HEK293 (cell line): ENCODE results near the gene RSPO1.

Experiments
- CTCF ChIA-PET: fragments of 350-600 bp; formaldehyde crosslinking; extraction: SDS; loops from one replicate; lab custom pipeline; 2021; ENCODE audit warnings: antibody characterized with exemption; lab: Yijun Ruan, JAX
- POLR2A ChIA-PET: fragments of 300-600 bp; formaldehyde crosslinking; extraction: SDS; loops from one replicate; lab custom pipeline; 2020; ENCODE audit warnings: antibody characterized with exemption, inconsistent platforms; lab: Yijun Ruan, JAX
- H3K27ac ChIP-seq: fragments of 200-500 bp; sonication (Bioruptor generic); 2 replicates; pipeline ENCODE4 v1.5.1; 2014; ENCODE audit warnings: low read depth, low read length, control low read depth, inconsistent platforms; ENCODE audit errors: extremely low read depth
- H3K36me3 ChIP-seq, 2 experiments: fragments of 200-500 bp in 1 of 2; sonication (Bioruptor generic) in 1 of 2; 1 replicate in 1 of 2; 2 replicates in 1 of 2; pipeline ENCODE4 v1.5.1; 2014 to 2017; ENCODE audit warnings: inconsistent platforms in 2 of 2, low read length in 2 of 2; ENCODE audit not compliant: control insufficient read depth in 2 of 2, insufficient read depth in 1 of 2
- H3K4me1 ChIP-seq: fragments of 200-500 bp; sonication (Bioruptor generic); 2 replicates; pipeline ENCODE4 v1.5.1; 2014; ENCODE audit warnings: mild to moderate bottlenecking, low read length, inconsistent platforms; ENCODE audit not compliant: control insufficient read depth, insufficient read depth
- H3K4me3 ChIP-seq: 2 replicates; pipeline ENCODE4 v1.5.1; 2011; ENCODE audit warnings: low read depth, mild to moderate bottlenecking, control low read depth, low read length, moderate library complexity
- H3K9me3 ChIP-seq: fragments of 200-500 bp; sonication (Bioruptor generic); 2 replicates; pipeline ENCODE4 v1.5.1; 2014; ENCODE audit warnings: low read depth, low read length, inconsistent platforms; ENCODE audit not compliant: control insufficient read depth, insufficient read depth
- GLI4 ChIP-seq: fragments of 450-650 bp; formaldehyde crosslinking; IDR thresholded peaks from 2 replicates; pipeline ENCODE4 v1.5.1; 2016; ENCODE audit warnings: missing biosample characterization, missing genetic modification characterization
- MEIS1 ChIP-seq: sonication (generic); formaldehyde crosslinking; IDR thresholded peaks from 2 replicates; pipeline ENCODE4 v1.8.1; 2022; ENCODE audit warnings: missing genetic modification reagents, mild to moderate bottlenecking, borderline replicate concordance
- MZF1 ChIP-seq: fragments of 450-650 bp; formaldehyde crosslinking; IDR thresholded peaks from 2 replicates; pipeline ENCODE4 v1.5.1; 2017; ENCODE audit warnings: missing biosample characterization, missing genetic modification characterization, borderline replicate concordance
- SCRT1 ChIP-seq: fragments of 450-650 bp; formaldehyde crosslinking; IDR thresholded peaks from 2 replicates; pipeline ENCODE4 v1.5.1; 2016; ENCODE audit warnings: missing biosample characterization, missing genetic modification characterization, borderline replicate concordance
- SP2 ChIP-seq: fragments of 450-650 bp; formaldehyde crosslinking; IDR thresholded peaks from 2 replicates; pipeline ENCODE4 v1.5.1; 2016; ENCODE audit warnings: missing biosample characterization, missing genetic modification characterization
- SP3 ChIP-seq: fragments of 450-650 bp; formaldehyde crosslinking; IDR thresholded peaks from 2 replicates; pipeline ENCODE4 v1.5.1; 2016; ENCODE audit warnings: missing biosample characterization, missing genetic modification characterization
- TCF7L2 ChIP-seq: IDR thresholded peaks from 2 replicates; pipeline ENCODE4 v1.6.1; 2011; ENCODE audit warnings: low read depth, mild to moderate bottlenecking, inconsistent platforms, low read length, moderate library complexity, borderline replicate concordance
- YY2 ChIP-seq: fragments of 450-650 bp; formaldehyde crosslinking; IDR thresholded peaks from 2 replicates; pipeline ENCODE4 v1.5.1; 2016; ENCODE audit warnings: missing biosample characterization, missing genetic modification characterization
- ZBTB49 ChIP-seq: fragments of 450-650 bp; formaldehyde crosslinking; IDR thresholded peaks from 2 replicates; pipeline ENCODE4 v1.5.1; 2016; ENCODE audit warnings: missing biosample characterization, missing genetic modification characterization, low read depth
- ZBTB7A ChIP-seq: fragments of 450-650 bp; formaldehyde crosslinking; IDR thresholded peaks from 2 replicates; pipeline ENCODE4 v1.5.1; 2016; ENCODE audit warnings: low read depth, missing biosample characterization, missing genetic modification characterization
- ZEB2 ChIP-seq: fragments of 450-650 bp; formaldehyde crosslinking; IDR thresholded peaks from 2 replicates; pipeline ENCODE4 v1.5.1; 2016; ENCODE audit warnings: missing biosample characterization, missing genetic modification characterization
- ZIC2 ChIP-seq: fragments of 450-650 bp; formaldehyde crosslinking; IDR thresholded peaks from 2 replicates; pipeline ENCODE4 v1.5.1; 2016; ENCODE audit warnings: missing biosample characterization, missing genetic modification characterization
- ZNF175 ChIP-seq: fragments of 450-650 bp; formaldehyde crosslinking; IDR thresholded peaks from 2 replicates; pipeline ENCODE4 v1.5.1; 2016; ENCODE audit warnings: missing biosample characterization, missing genetic modification characterization
- ZNF19 ChIP-seq: fragments of 450-650 bp; formaldehyde crosslinking; IDR thresholded peaks from 2 replicates; pipeline ENCODE4; 2016; ENCODE audit warnings: missing biosample characterization, missing genetic modification characterization, low read depth
- ZNF202 ChIP-seq: fragments of 450-650 bp; formaldehyde crosslinking; IDR thresholded peaks from 2 replicates; pipeline ENCODE4 v1.5.1; 2016; ENCODE audit warnings: missing biosample characterization, missing genetic modification characterization, borderline replicate concordance
- ZNF23 ChIP-seq: fragments of 450-650 bp; formaldehyde crosslinking; IDR thresholded peaks from 2 replicates; pipeline ENCODE4 v1.5.1; 2016; ENCODE audit warnings: missing biosample characterization, missing genetic modification characterization, borderline replicate concordance
- ZNF280D ChIP-seq: fragments of 450-650 bp; formaldehyde crosslinking; IDR thresholded peaks from 2 replicates; pipeline ENCODE4 v1.5.1; 2016; ENCODE audit warnings: missing biosample characterization, missing genetic modification characterization
- ZNF292 ChIP-seq: fragments of 450-650 bp; formaldehyde crosslinking; IDR thresholded peaks from 2 replicates; pipeline ENCODE4 v1.5.1; 2016; ENCODE audit warnings: low read depth, missing biosample characterization, missing genetic modification characterization, borderline replicate concordance
- ZNF350 ChIP-seq: fragments of 450-650 bp; formaldehyde crosslinking; IDR thresholded peaks from 2 replicates; pipeline ENCODE4 v1.5.0; 2017; ENCODE audit warnings: missing biosample characterization, mild to moderate bottlenecking, missing genetic modification characterization
- ZNF366 ChIP-seq: fragments of 450-650 bp; formaldehyde crosslinking; conservative IDR thresholded peaks from 2 replicates; pipeline ENCODE4 v1.5.1; 2016; ENCODE audit warnings: missing biosample characterization, missing genetic modification characterization
- ZNF433 ChIP-seq: fragments of 450-650 bp; formaldehyde crosslinking; IDR thresholded peaks from 2 replicates; pipeline ENCODE4 v1.5.1; 2016; ENCODE audit warnings: missing biosample characterization, missing genetic modification characterization, low read depth
- ZNF624 ChIP-seq: fragments of 450-650 bp; formaldehyde crosslinking; IDR thresholded peaks from 2 replicates; pipeline ENCODE4 v1.5.1; 2017; ENCODE audit warnings: missing biosample characterization, missing genetic modification characterization
- ZNF670 ChIP-seq: fragments of 450-650 bp; formaldehyde crosslinking; IDR thresholded peaks from 2 replicates; pipeline ENCODE4 v1.5.1; 2016; ENCODE audit warnings: missing biosample characterization, missing genetic modification characterization, low read depth
- TF ChIP-seq, protein P1 (sequence below): fragments of 450-650 bp; formaldehyde crosslinking; IDR thresholded peaks from 2 replicates; pipeline ENCODE4 v1.5.1; 2017; ENCODE audit warnings: missing biosample characterization, missing genetic modification characterization

The RSPO1 gene

DNA sequence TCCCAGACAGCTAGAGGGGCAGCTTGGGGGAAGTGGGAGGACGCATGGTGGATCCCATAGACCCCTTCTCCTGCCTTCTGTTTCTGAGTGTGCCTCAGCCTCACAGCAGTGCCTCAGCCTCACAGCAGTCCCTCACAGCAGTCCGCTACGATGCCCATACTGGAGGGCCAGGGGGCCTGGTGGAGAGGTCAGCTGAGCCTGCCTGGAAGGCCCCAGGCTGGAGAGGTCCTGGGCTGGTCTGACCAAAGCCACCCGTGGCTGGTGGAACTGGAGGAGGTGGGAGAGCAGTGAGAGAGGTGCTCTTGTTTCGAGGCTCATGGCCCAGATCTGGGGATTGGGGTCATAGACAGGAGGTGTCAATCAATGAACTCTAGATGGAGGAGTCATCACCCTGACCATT, 16.0 kb upstream of the RSPO1 start:
- Histone ChIP-seq H3K27ac (no peak overlapping the region), H3K9me3 (no peaks in the 10 kb centered on the region), H3K36me3 (no peaks in the 10 kb centered on the region), H3K4me1 (no peaks in the 10 kb centered on the region), H3K4me3 (no peak overlapping the region)
- ChIA-PET POLR2A (no interaction called here), CTCF (interaction anchor here (0.5 to 1.6 kb wide), 3 partner anchors 12 to 171 kb away, joined by 3 to 5 read pairs (median 5); no protein-coding TSS in a partner anchor)
- no peak for TF ChIP-seq ZBTB49 (tag by site-specific recombination)
- peak; percentile 75 for TF ChIP-seq ZIC2 (tag by site-specific recombination)

DNA sequence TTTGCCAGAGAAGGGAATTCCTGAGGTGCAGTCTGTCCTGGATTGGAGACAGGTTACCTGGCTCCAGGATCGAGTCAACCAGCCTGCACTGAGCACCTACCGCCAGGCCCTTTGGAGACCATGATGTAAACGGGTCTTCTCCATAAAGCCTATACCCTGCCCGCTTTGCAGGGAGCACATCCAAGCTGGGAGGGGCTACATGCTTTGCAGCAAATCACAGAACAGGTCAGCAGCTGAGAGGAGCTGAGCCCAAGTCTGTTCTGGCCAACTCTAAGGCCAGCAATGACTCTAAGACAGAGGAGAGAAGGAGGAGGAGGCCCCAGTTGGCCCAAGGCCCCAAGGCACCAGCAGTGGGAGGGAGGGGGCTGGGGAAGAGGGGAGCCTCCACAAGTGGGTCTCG, 15.5 kb upstream of the RSPO1 start:
- Histone ChIP-seq H3K9me3 (no peaks in the 10 kb centered on the region), H3K27ac (no peak overlapping the region), H3K36me3 (no peaks in the 10 kb centered on the region), H3K4me3 (no peak overlapping the region), H3K4me1 (no peaks in the 10 kb centered on the region)
- no peak for TF ChIP-seq ZNF23 (tag by site-specific recombination)
- no peak for TF ChIP-seq ZNF202 (tag by site-specific recombination)
- TF ChIP-seq ZEB2, result no peak
- TF ChIP-seq YY2 (tag by site-specific recombination), result no peak
- TF ChIP-seq ZNF350 (tag by site-specific recombination), result no peak
- TF ChIP-seq ZNF433 (tag by site-specific recombination), result no peak
- TF ChIP-seq, protein P1, sequence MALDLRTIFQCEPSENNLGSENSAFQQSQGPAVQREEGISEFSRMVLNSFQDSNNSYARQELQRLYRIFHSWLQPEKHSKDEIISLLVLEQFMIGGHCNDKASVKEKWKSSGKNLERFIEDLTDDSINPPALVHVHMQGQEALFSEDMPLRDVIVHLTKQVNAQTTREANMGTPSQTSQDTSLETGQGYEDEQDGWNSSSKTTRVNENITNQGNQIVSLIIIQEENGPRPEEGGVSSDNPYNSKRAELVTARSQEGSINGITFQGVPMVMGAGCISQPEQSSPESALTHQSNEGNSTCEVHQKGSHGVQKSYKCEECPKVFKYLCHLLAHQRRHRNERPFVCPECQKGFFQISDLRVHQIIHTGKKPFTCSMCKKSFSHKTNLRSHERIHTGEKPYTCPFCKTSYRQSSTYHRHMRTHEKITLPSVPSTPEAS (tag by site-specific recombination), result no peak
- TF ChIP-seq SP2 (tag by site-specific recombination), result no peak
- TF ChIP-seq ZNF670 (tag by site-specific recombination), result no peak
- TF ChIP-seq MEIS1 (CRISPR knock-in tag), result no peak
- no peak for TF ChIP-seq TCF7L2
- no peak for TF ChIP-seq ZNF292 (tag by site-specific recombination)
- TF ChIP-seq SP3 (tag by site-specific recombination), result no peak
- TF ChIP-seq ZNF366 (tag by site-specific recombination), result no peak
- no peak for TF ChIP-seq ZNF19 (tag by site-specific recombination)
- CTCF ChIA-PET, result interaction anchor here (0.5 to 2.0 kb wide), 3 partner anchors 12 to 171 kb away, joined by 3 to 10 read pairs (median 5); no protein-coding TSS in a partner anchor
- POLR2A ChIA-PET, result no interaction called here

DNA sequence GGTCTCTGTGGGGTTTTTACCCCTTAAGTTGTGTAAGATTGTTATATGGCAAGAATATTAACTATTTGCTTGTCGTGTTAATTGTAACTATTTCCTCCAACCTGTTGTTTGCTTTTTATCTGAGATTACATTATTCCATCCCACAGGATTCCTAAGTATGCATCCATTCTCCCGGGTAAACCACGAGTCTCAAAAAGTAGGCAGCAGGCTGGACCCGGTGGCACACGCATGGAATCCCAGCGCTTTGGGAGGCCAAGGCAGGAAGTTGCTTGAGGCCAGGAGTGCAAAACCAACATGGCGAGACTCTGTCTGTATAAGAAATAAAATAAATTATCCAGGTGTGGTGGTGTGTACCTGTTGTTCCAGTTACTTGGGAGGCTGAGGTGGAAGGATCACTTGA, 12.6 kb upstream of the RSPO1 start:
- no peak overlapping the region for H3K27ac ChIP-seq
- H3K4me1 ChIP-seq, result no peaks in the 10 kb centered on the region
- CTCF ChIA-PET, result no interaction called here
- TF ChIP-seq ZBTB7A (no peak), SCRT1 (tag by site-specific recombination) (no peak), ZNF175 (no peak), ZNF280D (tag by site-specific recombination) (no peak), MZF1 (tag by site-specific recombination) (no peak), ZNF624 (tag by site-specific recombination) (no peak), GLI4 (tag by site-specific recombination) (no peak)
- no peak overlapping the region for H3K4me3 ChIP-seq
- POLR2A ChIA-PET, result no interaction called here
- no peaks in the 10 kb centered on the region for H3K9me3 ChIP-seq
- no peaks in the 10 kb centered on the region for H3K36me3 ChIP-seq
